Stimulated activated effector memory CD8-positive, alpha-beta T cell treated with anti-CD3 and anti-CD28 coated beads, Interleukin-12 subunit alpha, Interleukin-12 subunit beta, amount 100 ng/mL, for 72 hours (primary cell): Measurements from ENCODE around the gene ANHX.

Source experiments
- ATAC-seq: fragments of 150-1000 bp; cut with Tn5 transposase; 2 replicates; pipeline ENCODE4 v1.10.0; 2021
- DNase-seq, 2 donors: peaks; one replicate each; pipeline ENCODE4 v3.0.0; 2021 to 2022; ENCODE audit warnings: low spot score in 2 of 2
- H3K27ac Mint-ChIP-seq: one replicate; pipeline ENCODE4 v1.8.0; 2022; ENCODE audit warnings: mild to moderate bottlenecking, mixed read lengths
- H3K36me3 Mint-ChIP-seq: one replicate; pipeline ENCODE4 v1.8.0; 2022; ENCODE audit warnings: mild to moderate bottlenecking, mixed read lengths
- H3K4me1 Mint-ChIP-seq: one replicate; pipeline ENCODE4 v1.8.0; 2022; ENCODE audit warnings: mixed read lengths
- H3K4me3 Mint-ChIP-seq: one replicate; pipeline ENCODE4 v1.8.0; 2022; ENCODE audit warnings: mild to moderate bottlenecking, mixed read lengths
- H3K9me3 Mint-ChIP-seq: one replicate; pipeline ENCODE4 v1.8.0; 2022; ENCODE audit warnings: mixed read lengths

Gene ANHX

GRCh38 chr12:133221241-133221640, 14.4 kb downstream of the ANHX start:
- Mint-ChIP-seq H3K9me3 (peaks cover 25% of the 10 kb centered on the region), H3K4me1 (no peaks in the 10 kb centered on the region), H3K36me3 (no peaks in the 10 kb centered on the region), H3K4me3 (no peak overlapping the region), H3K27ac (no peak overlapping the region)
- ATAC-seq (no peak), DNase-seq (no peak)

GRCh38 chr12:133220521-133220920, 15.2 kb downstream of the ANHX start:
- DNase-seq (no peak), ATAC-seq (no peak)
- H3K4me3 Mint-ChIP-seq, result no peak overlapping the region
- peaks cover 26% of the 10 kb centered on the region for H3K9me3 Mint-ChIP-seq
- no peaks in the 10 kb centered on the region for H3K4me1 Mint-ChIP-seq
- H3K27ac Mint-ChIP-seq, result no peak overlapping the region
- no peaks in the 10 kb centered on the region for H3K36me3 Mint-ChIP-seq

- ATAC-seq (no peak), DNase-seq (no peak)
- Mint-ChIP-seq H3K4me1 (no peaks in the 10 kb centered on the region), H3K27ac (no peak overlapping the region), H3K36me3 (no peaks in the 10 kb centered on the region), H3K4me3 (no peak overlapping the region), H3K9me3 (peaks cover 36% of the 10 kb centered on the region)
Measured at GRCh38 chr12:133217219-133217618, 18.5 kb downstream of the ANHX start.

- H3K9me3 Mint-ChIP-seq, result peaks cover 37% of the 10 kb centered on the region
- no peak for DNase-seq
- no peaks in the 10 kb centered on the region for H3K36me3 Mint-ChIP-seq
- no peak overlapping the region for H3K27ac Mint-ChIP-seq
- no peaks in the 10 kb centered on the region for H3K4me1 Mint-ChIP-seq
- H3K4me3 Mint-ChIP-seq, result no peak overlapping the region
- ATAC-seq, result no peak
Measured at GRCh38 chr12:133215724-133216123, 20.0 kb downstream of the ANHX start.

- no peak for ATAC-seq
Measured at GRCh38 chr12:133206390-133206789, 29.3 kb downstream of the ANHX start.

GRCh38 chr12:133204264-133204603, 31.4 kb downstream of the ANHX start:
- peak overlapping the region; percentile 14 for H3K27ac Mint-ChIP-seq
- no peak for ATAC-seq
- peaks cover 35% of the 10 kb centered on the region for H3K9me3 Mint-ChIP-seq
- H3K4me3 Mint-ChIP-seq, result no peak overlapping the region
- peaks cover 53% of the 10 kb centered on the region for H3K36me3 Mint-ChIP-seq
- no peaks in the 10 kb centered on the region for H3K4me1 Mint-ChIP-seq
- no peak for DNase-seq

More at GRCh38 chr12:133206390-133206789, 29.3 kb downstream of the ANHX start:
- Mint-ChIP-seq H3K9me3 (peaks cover 18% of the 10 kb centered on the region), H3K36me3 (peaks cover 34% of the 10 kb centered on the region), H3K4me3 (no peak overlapping the region), H3K27ac (no peak overlapping the region), H3K4me1 (no peaks in the 10 kb centered on the region)
- no peak for DNase-seq

- DNase-seq (no peak), ATAC-seq (no peak)
- Mint-ChIP-seq H3K36me3 (peaks cover 53% of the 10 kb centered on the region), H3K9me3 (peaks cover 34% of the 10 kb centered on the region), H3K4me1 (no peaks in the 10 kb centered on the region), H3K27ac (peak overlapping the region; percentile 14), H3K4me3 (no peak overlapping the region)
Measured at GRCh38 chr12:133203344-133204263, 32.1 kb downstream of the ANHX start.

- ATAC-seq (no peak), DNase-seq (no peak)
- Mint-ChIP-seq H3K27ac (no peak overlapping the region), H3K36me3 (peaks cover 53% of the 10 kb centered on the region), H3K9me3 (peaks cover 32% of the 10 kb centered on the region), H3K4me3 (no peak overlapping the region), H3K4me1 (no peaks in the 10 kb centered on the region)
Measured at GRCh38 chr12:133202493-133203343, 33.0 kb downstream of the ANHX start.

- H3K27ac Mint-ChIP-seq, result no peak overlapping the region
- no peaks in the 10 kb centered on the region for H3K4me1 Mint-ChIP-seq
- H3K4me3 Mint-ChIP-seq, result no peak overlapping the region
- H3K36me3 Mint-ChIP-seq, result peaks cover 53% of the 10 kb centered on the region
- ATAC-seq (no peak), DNase-seq (no peak)
- H3K9me3 Mint-ChIP-seq, result peaks cover 32% of the 10 kb centered on the region
Measured at GRCh38 chr12:133201888-133202287, 33.8 kb downstream of the ANHX start.

GRCh38 chr12:133192847-133193246, 42.8 kb downstream of the ANHX start:
- Mint-ChIP-seq H3K4me3 (no peak overlapping the region), H3K4me1 (no peaks in the 10 kb centered on the region), H3K9me3 (peaks cover 34% of the 10 kb centered on the region), H3K36me3 (peaks cover 88% of the 10 kb centered on the region), H3K27ac (no peak overlapping the region)
- ATAC-seq, result no peak
- DNase-seq, result no peak

GRCh38 chr12:133190176-133190575, 45.5 kb downstream of the ANHX start:
- no peak for ATAC-seq
- peaks cover 6% of the 10 kb centered on the region for H3K4me1 Mint-ChIP-seq
- DNase-seq, result no peak
- no peak overlapping the region for H3K4me3 Mint-ChIP-seq
- peaks cover 100% of the 10 kb centered on the region for H3K36me3 Mint-ChIP-seq
- no peak overlapping the region for H3K27ac Mint-ChIP-seq
- peaks cover 40% of the 10 kb centered on the region for H3K9me3 Mint-ChIP-seq

- Mint-ChIP-seq H3K36me3 (peaks cover 54% of the 10 kb centered on the region), H3K4me1 (peaks cover 31% of the 10 kb centered on the region), H3K27ac (peak within 1 kb of the TSS; percentile 93), H3K9me3 (peaks cover 31% of the 10 kb centered on the region), H3K4me3 (peak within 1 kb of the TSS; percentile 92)
- ATAC-seq, result peak; percentile 95
- DNase-seq, result peak; percentile 91 to 97
Measured at GRCh38 chr12:133181238-133181959, 54.3 kb downstream of the ANHX start, which contains the start of gene ZNF268. Gene ZNF268, plus strand, starts transcription at chr12:133181495. Its CDS starts 503 bp downstream, at chr12:133181998.

- ATAC-seq, result no peak
- H3K9me3 Mint-ChIP-seq, result peaks cover 34% of the 10 kb centered on the region
- DNase-seq, result no peak
- no peak overlapping the region for H3K4me3 Mint-ChIP-seq
- H3K36me3 Mint-ChIP-seq, result peaks cover 46% of the 10 kb centered on the region
- peaks cover 30% of the 10 kb centered on the region for H3K4me1 Mint-ChIP-seq
- no peak overlapping the region for H3K27ac Mint-ChIP-seq
Measured at GRCh38 chr12:133180669-133181068, 55.0 kb downstream of the ANHX start.

GRCh38 chr12:133174901-133175300, 60.8 kb downstream of the ANHX start:
- H3K27ac Mint-ChIP-seq, result no peak overlapping the region
- no peak for DNase-seq
- H3K9me3 Mint-ChIP-seq, result peaks cover 28% of the 10 kb centered on the region
- no peaks in the 10 kb centered on the region for H3K36me3 Mint-ChIP-seq
- no peak for ATAC-seq
- H3K4me3 Mint-ChIP-seq, result no peak overlapping the region
- H3K4me1 Mint-ChIP-seq, result no peaks in the 10 kb centered on the region

- ATAC-seq, result no peak
- no peak for DNase-seq
- no peaks in the 10 kb centered on the region for H3K4me1 Mint-ChIP-seq
- no peak overlapping the region for H3K4me3 Mint-ChIP-seq
- H3K36me3 Mint-ChIP-seq, result no peaks in the 10 kb centered on the region
- peaks cover 33% of the 10 kb centered on the region for H3K9me3 Mint-ChIP-seq
- H3K27ac Mint-ChIP-seq, result no peak overlapping the region
Measured at GRCh38 chr12:133172491-133172890, 63.2 kb downstream of the ANHX start.
